ENCODE results near the gene LRRN1. TPM values are rescaled to one million over a fixed set of nuclear protein-coding genes. Genes with fewer than 3 reads are reported as not detected.

Gene LRRN1
- total RNA-seq (2022) = 1.2 TPM in 2 replicates
- percentile 30 among the genes with signal in this experiment for Bru-seq, nascent RNA
- BruChase-seq, experiment 1, labeled RNA remaining after a 6-hour chase = percentile 32 among the genes with signal in this experiment
- percentile 31 among the genes with signal in this experiment for BruChase-seq, experiment 2, labeled RNA remaining after a 2-hour chase
- long read RNA-seq, partial matches to known transcripts = 0 of 1 reads
- long read RNA-seq, other reads (novel, unspliced or antisense) = 0 of 1 reads

GRCh38 chr3:3799173-3800079, at the start of gene LRRN1:
Gene LRRN1, plus strand, starts transcription at chr3:3799431. Its CDS starts 45,211 bp downstream, at chr3:3844642.
- Mint-ChIP-seq H3K27me3 (ENCODE audit: insufficient read depth, unreplicated experiment) (no peaks in the 10 kb centered on the region), H3K4me3 (ENCODE audit: unreplicated experiment) (peak within 1 kb of the TSS; percentile 77), H3K27ac (ENCODE audit: low read depth, unreplicated experiment) (no peak within 1 kb of the TSS), H3K4me1 (ENCODE audit: insufficient read depth, unreplicated experiment) (peaks cover 7% of the 10 kb centered on the region), H3K36me3 (ENCODE audit: insufficient read depth, unreplicated experiment) (no peaks in the 10 kb centered on the region), H3K9me3 (ENCODE audit: unreplicated experiment) (no peaks in the 10 kb centered on the region)
- intact Hi-C loops (cut with micrococcal nuclease) = no loop called here
- no TSS peak for BruUV-seq (replicated peaks)
- ChIA-PET POLR2A (interaction anchor here (0.7 kb wide), 1 partner anchor 32 kb away, joined by 3 read pairs; no protein-coding TSS in a partner anchor), CTCF (interaction anchor here (0.5 to 1.5 kb wide), 5 partner anchors 11 to 376 kb away, joined by 3 read pairs; no protein-coding TSS in a partner anchor)
- peak; percentile 12 for DNase-seq (ENCODE audit: unreplicated experiment)
- no peak for TF ChIP-seq CTCF (IDR thresholded peaks at IDR 0.05; ENCODE audit: unreplicated experiment)

- intact Hi-C loops (cut with micrococcal nuclease) = no loop called here
- no peaks in the 10 kb centered on the region for H3K27me3 Mint-ChIP-seq (ENCODE audit: insufficient read depth, unreplicated experiment)
- peaks cover 8% of the 10 kb centered on the region for H3K36me3 Mint-ChIP-seq (ENCODE audit: insufficient read depth, unreplicated experiment)
- ChIA-PET CTCF (no interaction called here), POLR2A (interaction anchor here (0.6 kb wide), 1 partner anchor 394 kb away, joined by 3 read pairs; no protein-coding TSS in a partner anchor)
- H3K27ac Mint-ChIP-seq (ENCODE audit: low read depth, unreplicated experiment) = no peak overlapping the region
- DNase-seq (ENCODE audit: unreplicated experiment) = no peak
- no peaks in the 10 kb centered on the region for H3K4me1 Mint-ChIP-seq (ENCODE audit: insufficient read depth, unreplicated experiment)
- H3K4me3 Mint-ChIP-seq (ENCODE audit: unreplicated experiment) = no peak overlapping the region
- H3K9me3 Mint-ChIP-seq (ENCODE audit: unreplicated experiment) = no peaks in the 10 kb centered on the region
- no peak for TF ChIP-seq CTCF (IDR thresholded peaks at IDR 0.05; ENCODE audit: unreplicated experiment)
- no TSS peak for BruUV-seq (replicated peaks)
Measured at GRCh38 chr3:3753416-3753815, 45.8 kb upstream of the LRRN1 start.

GRCh38 chr3:3765661-3766060, 33.6 kb upstream of the LRRN1 start:
- no peaks in the 10 kb centered on the region for H3K36me3 Mint-ChIP-seq (ENCODE audit: insufficient read depth, unreplicated experiment)
- H3K27ac Mint-ChIP-seq (ENCODE audit: low read depth, unreplicated experiment) = no peak overlapping the region
- H3K4me3 Mint-ChIP-seq (ENCODE audit: unreplicated experiment) = no peak overlapping the region
- no peak for TF ChIP-seq CTCF (IDR thresholded peaks at IDR 0.05; ENCODE audit: unreplicated experiment)
- POLR2A ChIA-PET = no interaction called here
- CTCF ChIA-PET = no interaction called here
- no peak for DNase-seq (ENCODE audit: unreplicated experiment)
- no TSS peak for BruUV-seq (replicated peaks)
- no peaks in the 10 kb centered on the region for H3K4me1 Mint-ChIP-seq (ENCODE audit: insufficient read depth, unreplicated experiment)
- intact Hi-C loops (cut with micrococcal nuclease) = no loop called here
- no peaks in the 10 kb centered on the region for H3K27me3 Mint-ChIP-seq (ENCODE audit: insufficient read depth, unreplicated experiment)
- H3K9me3 Mint-ChIP-seq (ENCODE audit: unreplicated experiment) = no peaks in the 10 kb centered on the region

GRCh38 chr3:3766140-3766539, 33.1 kb upstream of the LRRN1 start:
- no peak for DNase-seq (ENCODE audit: unreplicated experiment)
- POLR2A ChIA-PET = no interaction called here
- Mint-ChIP-seq H3K27me3 (ENCODE audit: insufficient read depth, unreplicated experiment) (no peaks in the 10 kb centered on the region), H3K9me3 (ENCODE audit: unreplicated experiment) (no peaks in the 10 kb centered on the region), H3K4me3 (ENCODE audit: unreplicated experiment) (no peak overlapping the region), H3K4me1 (ENCODE audit: insufficient read depth, unreplicated experiment) (no peaks in the 10 kb centered on the region), H3K27ac (ENCODE audit: low read depth, unreplicated experiment) (no peak overlapping the region), H3K36me3 (ENCODE audit: insufficient read depth, unreplicated experiment) (no peaks in the 10 kb centered on the region)
- no peak for TF ChIP-seq CTCF (IDR thresholded peaks at IDR 0.05; ENCODE audit: unreplicated experiment)
- BruUV-seq (replicated peaks) = no TSS peak
- intact Hi-C loops (cut with micrococcal nuclease) = no loop called here
- CTCF ChIA-PET = no interaction called here

Data from MCF 10A (cell line).